HG02981 (cell line): ENCODE data around the gene ZP3.
"Not testable (repeated sequence)": the region's sequence is repeated elsewhere in the genome, so short reads cannot be mapped to it uniquely, and the experiment has no call there.

Source experiments
- ATAC-seq: cut with Tn5 transposase; IDR thresholded peaks from one replicate; pipeline ENCODE4 v1.9.1; 2021; ENCODE audit warnings: mild to moderate bottlenecking, moderate library complexity; ENCODE audit not compliant: unreplicated experiment

ZP3 gene

GRCh38 chr7:76439120-76439888 lies 14.6 kb downstream of the ZP3 start:
- ATAC-seq: not testable (repeated sequence)

GRCh38 chr7:76440404-76440803 lies 15.7 kb downstream of the ZP3 start:
- ATAC-seq: not testable (repeated sequence)

- ATAC-seq: peak; percentile 39
Measured at GRCh38 chr7:76441792-76442191, 17.0 kb downstream of the ZP3 start.

- ATAC-seq: not testable (repeated sequence)
Measured at GRCh38 chr7:76442664-76443446, 18.1 kb downstream of the ZP3 start.

GRCh38 chr7:76443846-76444245 lies 19.1 kb downstream of the ZP3 start:
- peak; percentile 40 for ATAC-seq

- ATAC-seq: peak; percentile 67
Measured at GRCh38 chr7:76445577-76446008, 20.8 kb downstream of the ZP3 start.

GRCh38 chr7:76457017-76457416 lies 32.3 kb downstream of the ZP3 start:
- ATAC-seq: not testable (repeated sequence)

GRCh38 chr7:76458504-76458903 lies 33.8 kb downstream of the ZP3 start:
- ATAC-seq: not testable (repeated sequence)

- ATAC-seq: not testable (repeated sequence)
Measured at GRCh38 chr7:76460767-76461166, 36.0 kb downstream of the ZP3 start.

- ATAC-seq: peak; percentile 98
Measured at GRCh38 chr7:76461464-76462101, 36.8 kb downstream of the ZP3 start, which contains the start of gene DTX2. Gene DTX2, plus strand, starts transcription at chr7:76461709. Its CDS starts 18,801 bp downstream, at chr7:76480510.

GRCh38 chr7:76462271-76462882 lies 37.6 kb downstream of the ZP3 start:
- not testable (repeated sequence) for ATAC-seq

GRCh38 chr7:76464959-76465358 lies 40.2 kb downstream of the ZP3 start:
- ATAC-seq: not testable (repeated sequence)

- not testable (repeated sequence) for ATAC-seq
Measured at GRCh38 chr7:76465950-76466349, 41.2 kb downstream of the ZP3 start.

- ATAC-seq: not testable (repeated sequence)
Measured at GRCh38 chr7:76467743-76468404, 43.1 kb downstream of the ZP3 start.

- not testable (repeated sequence) for ATAC-seq
Measured at GRCh38 chr7:76471556-76472221, 46.9 kb downstream of the ZP3 start.

- not testable (repeated sequence) for ATAC-seq
Measured at GRCh38 chr7:76473097-76473496, 48.3 kb downstream of the ZP3 start.

GRCh38 chr7:76476280-76476679 lies 51.5 kb downstream of the ZP3 start:
- not testable (repeated sequence) for ATAC-seq

GRCh38 chr7:76476742-76477474 lies 52.2 kb downstream of the ZP3 start:
- ATAC-seq: not testable (repeated sequence)

GRCh38 chr7:76479628-76480027 lies 54.9 kb downstream of the ZP3 start:
- ATAC-seq: not testable (repeated sequence)
